Measurements from ENCODE around the gene LCN12. TPM values are rescaled to one million over a fixed set of nuclear protein-coding genes. Genes with fewer than 3 reads are reported as not detected.

LCN12 gene
- total RNA-seq, 2 experiments from 2014 or later: 1.3 to 2.1 TPM

- Mint-ChIP-seq H3K27me3 (no peaks in the 10 kb centered on the region), H3K4me3 (no peak overlapping the region), H3K4me1 (ENCODE audit: low read depth) (peaks cover 20% of the 10 kb centered on the region), H3K9me3 (no peaks in the 10 kb centered on the region), H3K36me3 (ENCODE audit: low read depth) (no peaks in the 10 kb centered on the region), H3K27ac (no peak overlapping the region)
- ChIA-PET CTCF (interaction anchor here (1.2 kb wide), 1 partner anchor 25 kb away, joined by 3 read pairs; no protein-coding TSS in a partner anchor), POLR2A (no interaction called here)
- intact Hi-C loops (cut with micrococcal nuclease): no loop called here
- no peak for DNase-seq
- TF ChIP-seq, protein P1, sequence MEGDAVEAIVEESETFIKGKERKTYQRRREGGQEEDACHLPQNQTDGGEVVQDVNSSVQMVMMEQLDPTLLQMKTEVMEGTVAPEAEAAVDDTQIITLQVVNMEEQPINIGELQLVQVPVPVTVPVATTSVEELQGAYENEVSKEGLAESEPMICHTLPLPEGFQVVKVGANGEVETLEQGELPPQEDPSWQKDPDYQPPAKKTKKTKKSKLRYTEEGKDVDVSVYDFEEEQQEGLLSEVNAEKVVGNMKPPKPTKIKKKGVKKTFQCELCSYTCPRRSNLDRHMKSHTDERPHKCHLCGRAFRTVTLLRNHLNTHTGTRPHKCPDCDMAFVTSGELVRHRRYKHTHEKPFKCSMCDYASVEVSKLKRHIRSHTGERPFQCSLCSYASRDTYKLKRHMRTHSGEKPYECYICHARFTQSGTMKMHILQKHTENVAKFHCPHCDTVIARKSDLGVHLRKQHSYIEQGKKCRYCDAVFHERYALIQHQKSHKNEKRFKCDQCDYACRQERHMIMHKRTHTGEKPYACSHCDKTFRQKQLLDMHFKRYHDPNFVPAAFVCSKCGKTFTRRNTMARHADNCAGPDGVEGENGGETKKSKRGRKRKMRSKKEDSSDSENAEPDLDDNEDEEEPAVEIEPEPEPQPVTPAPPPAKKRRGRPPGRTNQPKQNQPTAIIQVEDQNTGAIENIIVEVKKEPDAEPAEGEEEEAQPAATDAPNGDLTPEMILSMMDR (IDR thresholded peaks at IDR 0.05): no peak
- ATAC-seq: no peak
These were observed 20.3 kb downstream of the LCN12 start for GRCh38 chr9:136972335-136972734.

GRCh38 chr9:136972743-136973142 is 20.7 kb downstream of the LCN12 start:
- Mint-ChIP-seq H3K27me3 (no peaks in the 10 kb centered on the region), H3K4me3 (no peak overlapping the region), H3K4me1 (ENCODE audit: low read depth) (peaks cover 20% of the 10 kb centered on the region), H3K27ac (no peak overlapping the region), H3K36me3 (ENCODE audit: low read depth) (no peaks in the 10 kb centered on the region), H3K9me3 (no peaks in the 10 kb centered on the region)
- intact Hi-C loops (cut with micrococcal nuclease): no loop called here
- ChIA-PET CTCF (interaction anchor here (4.3 kb wide), 1 partner anchor 57 kb away, joined by 18 read pairs; no protein-coding TSS in a partner anchor), POLR2A (no interaction called here)
- no peak for ATAC-seq
- TF ChIP-seq, protein P1 (IDR thresholded peaks at IDR 0.05): no peak
- DNase-seq: no peak

DNA sequence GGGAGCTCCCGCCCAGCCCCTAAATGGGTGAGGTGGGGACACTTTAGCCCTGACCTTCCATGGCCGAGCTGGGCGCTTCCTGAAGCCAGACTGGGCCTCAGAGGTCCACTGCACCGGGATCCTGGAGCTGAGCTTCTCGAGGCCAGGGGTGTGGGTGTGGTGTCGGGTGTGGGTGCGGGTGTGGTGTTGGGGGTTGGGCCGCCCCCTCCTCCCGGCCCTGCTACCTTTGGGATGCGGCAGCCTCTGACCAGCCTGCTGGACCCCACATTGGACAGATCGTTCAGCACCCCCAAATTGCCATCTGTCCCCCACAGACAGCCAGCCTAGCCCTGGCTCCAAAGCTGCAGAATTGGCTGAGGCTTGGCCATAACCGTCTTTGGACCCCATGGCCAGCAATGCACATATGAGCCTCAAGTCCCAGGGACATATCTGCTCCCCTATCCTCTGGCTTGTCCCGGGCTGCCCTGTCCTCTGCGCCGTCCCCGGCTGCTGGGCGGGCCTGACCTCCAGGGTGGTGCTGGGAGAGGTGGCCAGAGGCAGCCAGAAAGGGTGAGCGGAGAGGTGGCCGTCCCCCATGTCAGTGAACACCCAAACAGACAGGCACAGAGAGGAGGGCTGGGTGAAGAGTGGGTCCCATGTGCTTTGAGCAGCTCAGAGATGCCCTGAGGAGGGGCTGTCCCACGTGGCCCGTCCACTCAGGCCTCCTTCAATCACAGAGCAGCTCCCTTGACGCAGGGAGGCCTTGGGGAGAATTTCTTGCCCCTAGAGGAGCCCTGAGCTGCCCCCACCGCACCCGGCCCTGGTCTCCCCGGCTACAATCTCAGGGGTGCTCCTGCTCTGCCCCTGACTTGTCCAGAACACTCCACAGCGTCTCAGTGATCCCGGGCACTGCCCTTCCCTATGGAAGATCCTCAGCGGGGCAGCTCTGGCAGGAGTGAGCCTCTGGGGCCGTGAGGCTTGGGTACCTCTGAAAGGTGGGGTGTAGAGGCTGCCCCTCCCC is 21.8 kb downstream of the LCN12 start:
- H3K4me3 Mint-ChIP-seq: no peak overlapping the region
- TF ChIP-seq, protein P1 (IDR thresholded peaks at IDR 0.05): no peak
- intact Hi-C loops (cut with micrococcal nuclease): no loop called here
- no peaks in the 10 kb centered on the region for H3K27me3 Mint-ChIP-seq
- H3K27ac Mint-ChIP-seq: no peak overlapping the region
- POLR2A ChIA-PET: interaction anchor here (1.0 to 2.5 kb wide), 2 partner anchors 8 to 72 kb away, joined by 3 to 10 read pairs; no protein-coding TSS in a partner anchor
- DNase-seq (no peak), ATAC-seq (no peak)
- H3K36me3 Mint-ChIP-seq (ENCODE audit: low read depth): no peaks in the 10 kb centered on the region
- H3K4me1 Mint-ChIP-seq (ENCODE audit: low read depth): peaks cover 20% of the 10 kb centered on the region
- no peaks in the 10 kb centered on the region for H3K9me3 Mint-ChIP-seq
- CTCF ChIA-PET: interaction anchor here (1.1 to 4.5 kb wide), 4 partner anchors 56 to 93 kb away, joined by 5 to 24 read pairs (median 15); no protein-coding TSS in a partner anchor

GRCh38 chr9:136974817-136975535 is 22.9 kb downstream of the LCN12 start:
- DNase-seq (no peak), ATAC-seq (no peak)
- no peaks in the 10 kb centered on the region for H3K9me3 Mint-ChIP-seq
- intact Hi-C loops (cut with micrococcal nuclease): no loop called here
- ChIA-PET CTCF (interaction anchor here (1.0 to 4.5 kb wide), 11 partner anchors 12 to 92 kb away, joined by 3 to 24 read pairs (median 5); no protein-coding TSS in a partner anchor), POLR2A (interaction anchor here (0.6 to 2.5 kb wide), 2 partner anchors 9 to 102 kb away, joined by 4 to 10 read pairs; no protein-coding TSS in a partner anchor)
- no peaks in the 10 kb centered on the region for H3K27me3 Mint-ChIP-seq
- no peak overlapping the region for H3K4me3 Mint-ChIP-seq
- peaks cover 20% of the 10 kb centered on the region for H3K4me1 Mint-ChIP-seq (ENCODE audit: low read depth)
- no peaks in the 10 kb centered on the region for H3K36me3 Mint-ChIP-seq (ENCODE audit: low read depth)
- TF ChIP-seq, protein P1 (IDR thresholded peaks at IDR 0.05): no peak
- H3K27ac Mint-ChIP-seq: no peak overlapping the region
